Aorta (tissue), 5 donors: ENCODE measurements around the gene OBI1. TPM values are rescaled to one million over a fixed set of nuclear protein-coding genes. Genes with fewer than 3 reads are reported as not detected.
A peak's percentile ranks its signal among the peaks of the same experiment; 100 is the strongest.

Experiments used
- ATAC-seq: fragments of 200-7000 bp; cut with Tn5 transposase; one replicate; pipeline ENCODE4 v1.9.1; 2022; ENCODE audit warnings: moderate library complexity; ENCODE audit not compliant: low FRiP score
- DNase-seq, 2 donors: peaks; one replicate each; pipeline ENCODE4 v3.0.0-alpha.2; 2020
- H3K27ac ChIP-seq, 2 donors: one replicate each; pipeline ENCODE4 v1.5.1; 2013; ENCODE audit warnings: low read length in 2 of 2, mild to moderate bottlenecking in 2 of 2, moderate library complexity in 2 of 2, control low read depth in 1 of 2, inconsistent platforms in 1 of 2, low read depth in 1 of 2
- H3K27me3 ChIP-seq, 2 donors: one replicate each; pipeline ENCODE4 v1.6.1; 2013; ENCODE audit warnings: control low read depth in 1 of 2, low read length in 1 of 2, mild to moderate bottlenecking in 1 of 2, moderate library complexity in 1 of 2; ENCODE audit not compliant: insufficient read depth in 2 of 2, control insufficient read depth in 1 of 2
- H3K36me3 ChIP-seq, 2 donors: one replicate each; pipeline ENCODE4 v1.6.1; 2013; ENCODE audit warnings: control low read depth in 1 of 2, low read length in 1 of 2, mild to moderate bottlenecking in 1 of 2; ENCODE audit not compliant: insufficient read depth in 2 of 2, control insufficient read depth in 1 of 2
- H3K4me1 ChIP-seq, 2 donors: one replicate each; pipeline ENCODE4 v1.6.1; 2013; ENCODE audit warnings: low read length in 2 of 2, control low read depth in 1 of 2, mild to moderate bottlenecking in 1 of 2, moderate library complexity in 1 of 2; ENCODE audit not compliant: insufficient read depth in 2 of 2, control insufficient read depth in 1 of 2
- H3K4me3 ChIP-seq, 2 donors: one replicate each; pipeline ENCODE4 v1.5.1; 2013; ENCODE audit warnings: low read length in 2 of 2, control low read depth in 1 of 2, mild to moderate bottlenecking in 1 of 2
- H3K9me3 ChIP-seq: one replicate; pipeline ENCODE4 v1.6.1; 2013; ENCODE audit warnings: mild to moderate bottlenecking, low read length; ENCODE audit not compliant: control insufficient read depth
- WGBS, 2 donors: extraction: QIAGEN DNeasy Blood & Tissue Kit; methylation state at CpG; one replicate each; pipeline ENCODE4 v1.1.7; 2013; 5-methylcytosine and 5-hydroxymethylcytosine counted together
- intact Hi-C, 2 donors: fragments of 100-400 bp; cut with DNase I; formaldehyde crosslinking; loops; one replicate each; pipeline versions ENCODE4 v1.14.2 to v1.15.0; 2022
- polyA plus RNA-seq, 2 donors: library from polyadenylated mRNA; stranded (reverse); fragments of 200-250 nt; gene quantifications; one replicate each; pipeline ENCODE4 v1.2.3, GENCODE V29; 2013
- total RNA-seq, 2 donors: library from RNA; stranded (reverse); fragmentation: NEBNext Ultra II Directional; extraction: Animal tissue kit (Norgen Biotek cat#: 25700); gene quantifications; one replicate each; pipeline ENCODE4 v1.2.1, GENCODE V29; 2021
- donor health status: healthy with polysubstance abuse.
- donor health status: Bipolar disorder and iron deficiency.
- donor health status: DM: no; HTN: no; CAD: no.
- donor health status: DM: no; HTN: no; CAD: no.
- donor health status: DM: yes; HTN: yes; CAD: no.

Gene OBI1
- total and polyA plus RNA-seq, 4 donors = 3.7 to 10.7 (median 6.6) TPM

DNA sequence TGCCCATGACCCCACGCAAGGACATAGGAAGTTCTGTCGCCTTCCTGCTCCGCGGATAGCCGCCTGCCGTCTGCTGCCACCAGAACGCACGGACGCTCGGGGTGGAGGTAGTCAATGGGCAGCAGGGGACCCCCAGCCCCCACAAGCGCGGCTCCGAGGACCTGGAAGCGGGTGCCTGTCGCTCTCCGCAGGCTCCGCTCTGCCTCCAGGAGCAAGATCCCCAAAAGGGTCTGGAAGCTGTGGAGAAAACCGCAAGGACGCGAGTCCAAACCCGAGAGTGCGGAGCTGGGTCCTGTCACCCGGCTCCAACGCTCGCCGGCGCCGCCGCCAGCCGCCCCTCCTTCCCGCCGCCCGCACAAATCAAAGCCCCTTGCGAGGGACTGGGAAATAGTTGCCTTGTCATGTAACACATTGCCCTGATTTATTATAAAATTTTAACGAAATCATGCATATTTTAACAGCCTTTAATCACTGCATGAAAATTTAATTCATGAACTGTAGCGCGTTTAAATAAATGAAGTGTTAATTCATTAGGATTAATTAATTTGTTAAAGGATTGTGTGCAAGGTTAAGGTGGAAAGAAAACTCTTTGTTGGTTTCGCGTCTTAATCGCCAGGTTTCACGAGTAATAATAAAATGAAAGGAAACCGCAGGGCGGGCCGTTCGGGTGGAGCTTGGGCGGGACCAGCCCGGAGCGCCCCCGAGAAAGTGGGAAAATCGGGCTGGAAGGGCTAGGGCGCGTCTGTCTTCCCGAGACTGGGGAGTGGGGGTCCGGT is 50.1 kb downstream of the OBI1 start:
- intact Hi-C loops = loop anchor here in 1 of 2 donors (10.0 kb wide), 1 partner anchor 46 kb away; the partner anchor contains the start of gene OBI1
- WGBS, 2 donors = 2 to 3% methylated on average over 53 to 54 of the region's 54 CpGs
- no peak overlapping the region for H3K27ac ChIP-seq
- H3K27me3 ChIP-seq = peaks cover 0 to 1% of the 10 kb centered on the region in 2 donors
- ATAC-seq (peak; percentile 31), DNase-seq (peak in 1 of 2 donors; percentile 70)
- peak overlapping the region; percentile 18 to 45 for H3K4me3 ChIP-seq
- H3K36me3 ChIP-seq = no peaks in the 10 kb centered on the region
- H3K9me3 ChIP-seq = no peaks in the 10 kb centered on the region
- H3K4me1 ChIP-seq = no peaks in the 10 kb centered on the region

DNA sequence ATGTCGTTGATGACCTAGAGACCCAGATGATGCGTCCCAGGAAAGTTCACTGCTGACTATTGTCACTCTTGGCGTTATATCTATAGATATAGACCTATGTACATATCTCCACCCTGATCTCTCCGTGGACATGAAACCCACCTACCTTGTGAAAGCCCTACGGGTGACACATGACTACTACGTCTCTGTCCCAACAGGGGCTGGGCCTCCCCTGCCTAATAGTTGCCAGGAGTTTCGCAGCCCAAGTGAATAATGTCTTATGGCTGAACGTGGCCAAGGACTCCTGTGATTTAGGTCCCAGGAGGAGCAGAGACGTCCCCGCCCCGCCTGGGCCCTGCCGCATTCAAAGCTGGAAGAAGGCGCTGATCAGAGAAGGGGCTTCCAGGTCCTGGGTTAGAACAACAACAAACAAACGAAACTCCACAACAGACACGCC is 50.7 kb downstream of the OBI1 start:
- intact Hi-C loops = loop anchor here in 1 of 2 donors (10.0 kb wide), 1 partner anchor 47 kb away; the partner anchor contains the start of gene OBI1
- WGBS, 2 donors = 11 to 13% methylated on average over 15 of the region's 15 CpGs
- H3K4me3 ChIP-seq = peak overlapping the region in 1 of 2 donors; percentile 45
- no peak overlapping the region for H3K27ac ChIP-seq
- no peak for ATAC-seq
- no peak for DNase-seq
- no peaks in the 10 kb centered on the region for H3K9me3 ChIP-seq
- peaks cover 0 to 1% of the 10 kb centered on the region in 2 donors for H3K27me3 ChIP-seq
- no peaks in the 10 kb centered on the region for H3K36me3 ChIP-seq
- no peaks in the 10 kb centered on the region for H3K4me1 ChIP-seq

DNA sequence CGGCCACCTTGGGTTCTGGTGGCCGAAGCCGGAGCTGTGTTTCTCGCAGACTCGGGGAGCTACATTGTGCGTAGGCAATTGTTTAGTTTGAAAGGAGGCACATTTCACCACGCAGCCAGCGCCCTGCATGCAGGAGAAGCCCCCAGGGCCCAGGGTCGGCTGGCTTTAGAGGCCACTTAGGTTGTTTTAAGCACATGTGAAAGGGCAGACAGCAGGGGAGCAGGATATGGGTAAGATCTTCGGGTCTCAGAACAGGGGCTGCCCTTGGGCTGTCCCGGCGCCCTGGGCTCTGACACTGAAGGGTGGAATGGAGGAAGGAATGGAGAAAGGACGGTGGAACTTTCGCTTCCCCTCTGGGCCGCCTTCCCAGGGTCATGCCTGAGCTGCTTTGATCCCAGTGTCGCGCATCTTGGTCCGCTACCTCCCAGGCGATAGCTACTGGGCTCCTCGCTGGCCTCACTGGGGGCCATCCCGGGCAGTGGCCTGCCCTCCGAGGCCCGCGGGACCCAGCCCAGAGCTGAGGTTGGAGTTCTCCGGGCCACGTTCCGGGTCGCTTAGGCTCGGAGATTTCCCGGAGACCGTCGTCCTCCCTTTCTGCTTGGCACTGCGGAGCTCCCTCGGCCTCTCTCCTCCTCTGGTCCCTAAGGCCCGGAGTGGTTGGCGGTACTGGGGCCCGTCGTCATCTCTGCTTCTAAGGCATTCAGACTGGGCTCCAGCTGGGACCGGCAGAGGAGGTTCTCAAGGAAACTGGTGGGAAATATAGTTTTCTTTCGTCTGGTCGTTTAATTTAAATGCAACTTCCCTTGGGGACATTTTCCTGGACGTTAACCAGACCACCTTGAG is 51.3 kb downstream of the OBI1 start:
- Histone ChIP-seq H3K9me3 (no peaks in the 10 kb centered on the region), H3K36me3 (no peaks in the 10 kb centered on the region), H3K27ac (no peak overlapping the region), H3K4me3 (no peak overlapping the region), H3K27me3 (peaks cover 0 to 1% of the 10 kb centered on the region in 2 donors), H3K4me1 (no peaks in the 10 kb centered on the region)
- ATAC-seq (no peak), DNase-seq (peak in 1 of 2 donors; percentile 73)
- 9 to 10% methylated on average over 41 to 42 of the region's 42 CpGs for WGBS, 2 donors
- intact Hi-C loops = loop anchor here in 1 of 2 donors (10.0 kb wide), 1 partner anchor 47 kb away; the partner anchor contains the start of gene OBI1

DNA sequence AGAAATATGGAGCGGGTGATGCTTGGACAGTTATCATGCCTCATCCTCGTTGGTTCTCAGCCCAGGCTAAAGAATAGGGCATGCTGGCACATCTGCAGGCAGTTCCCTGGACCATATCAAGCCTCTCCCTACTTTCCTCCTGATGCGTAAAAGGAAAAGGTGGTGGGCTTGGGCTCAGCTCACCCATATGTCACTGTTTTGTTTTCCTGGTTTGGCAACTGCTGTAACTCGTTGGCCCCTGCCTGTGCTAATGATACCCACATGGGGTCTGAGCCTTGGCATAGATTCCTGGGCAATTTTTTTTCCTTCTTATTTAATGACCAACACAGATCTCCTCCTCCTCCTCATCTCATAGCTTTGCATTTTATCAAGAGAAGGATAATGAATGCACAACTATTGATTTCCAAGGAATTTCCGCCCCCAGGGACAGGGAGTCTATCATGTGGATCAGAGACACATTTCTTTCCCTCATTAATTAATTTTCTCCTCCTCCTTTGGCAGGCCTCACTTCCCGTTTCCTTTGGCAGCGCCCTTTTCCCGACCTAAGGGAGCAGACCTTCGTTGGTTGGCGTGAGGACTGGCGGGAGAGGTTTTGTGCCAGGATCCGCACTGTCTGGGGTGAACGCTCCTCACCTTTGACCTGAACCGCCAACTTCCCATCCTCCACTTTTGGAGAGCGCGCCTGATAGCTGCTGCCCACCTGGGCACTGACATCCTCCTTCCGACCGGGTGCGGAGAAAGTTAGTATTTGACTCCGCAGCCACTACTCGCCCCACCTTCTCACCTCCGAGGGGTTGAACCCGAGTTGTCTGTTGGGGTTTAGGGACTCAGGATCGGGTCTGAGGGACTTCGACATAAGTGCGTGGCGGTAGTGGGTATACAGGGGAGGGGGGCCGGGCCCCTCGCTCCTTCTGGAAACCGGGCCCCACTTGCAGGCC is 52.2 kb downstream of the OBI1 start:
- DNase-seq = no peak
- Histone ChIP-seq H3K4me3 (no peak overlapping the region), H3K4me1 (no peaks in the 10 kb centered on the region), H3K27ac (no peak overlapping the region), H3K36me3 (no peaks in the 10 kb centered on the region), H3K9me3 (no peaks in the 10 kb centered on the region), H3K27me3 (peaks cover 0 to 1% of the 10 kb centered on the region in 2 donors)
- intact Hi-C loops = loop anchor here in 1 of 2 donors (10.0 kb wide), 1 partner anchor 48 kb away; the partner anchor contains the start of gene OBI1
- no peak for ATAC-seq
- WGBS, 2 donors = 11 to 14% methylated on average over 30 of the region's 30 CpGs

DNA sequence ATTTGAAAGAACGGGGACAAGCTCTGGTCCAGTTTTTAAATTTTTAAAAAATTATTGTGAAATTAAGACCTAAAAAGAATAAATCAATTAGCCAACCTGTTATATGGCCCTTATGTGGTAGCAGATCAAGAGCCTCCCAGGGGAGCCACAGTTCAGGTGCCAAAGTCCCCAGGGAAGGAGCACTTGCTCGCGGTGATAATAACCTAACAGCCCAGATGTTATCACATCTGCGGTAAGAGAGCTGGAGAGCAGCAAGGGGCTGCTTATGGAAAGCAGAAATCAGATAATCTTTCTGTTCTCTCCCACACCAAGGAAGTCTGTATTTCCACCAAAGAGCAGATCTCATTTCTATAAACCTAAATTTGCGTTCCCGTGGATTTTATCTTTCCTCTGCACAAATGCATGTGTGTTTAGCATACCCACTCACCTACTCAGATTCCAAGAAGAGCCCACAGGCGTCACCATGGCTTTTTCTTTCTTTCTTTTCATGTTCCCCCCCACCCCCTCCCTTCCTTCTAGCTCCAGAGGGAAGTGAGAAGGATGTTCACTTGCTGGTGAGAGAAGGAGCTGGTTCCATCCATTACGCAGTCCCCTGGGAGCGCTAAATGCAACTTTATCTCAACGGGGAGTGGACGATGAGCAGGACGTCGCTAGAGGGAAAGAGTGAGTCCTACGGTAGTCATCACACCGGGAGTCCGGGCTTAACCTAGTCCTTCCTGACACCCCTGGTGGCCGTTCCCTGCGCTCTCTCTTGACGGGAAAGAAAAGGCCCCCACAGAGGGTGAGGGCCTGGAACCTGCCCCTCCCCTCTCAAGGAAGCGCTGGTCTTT is 54.0 kb downstream of the OBI1 start:
- Histone ChIP-seq H3K27me3 (peaks cover 0 to 1% of the 10 kb centered on the region in 2 donors), H3K27ac (no peak overlapping the region), H3K4me1 (no peaks in the 10 kb centered on the region), H3K36me3 (no peaks in the 10 kb centered on the region), H3K4me3 (no peak overlapping the region), H3K9me3 (no peaks in the 10 kb centered on the region)
- 7 to 8% methylated on average over 20 of the region's 20 CpGs for WGBS, 2 donors
- intact Hi-C loops = loop anchor here in 1 of 2 donors (10.0 kb wide), 1 partner anchor 50 kb away; the partner anchor contains the start of gene OBI1
- no peak for ATAC-seq
- DNase-seq = no peak

DNA sequence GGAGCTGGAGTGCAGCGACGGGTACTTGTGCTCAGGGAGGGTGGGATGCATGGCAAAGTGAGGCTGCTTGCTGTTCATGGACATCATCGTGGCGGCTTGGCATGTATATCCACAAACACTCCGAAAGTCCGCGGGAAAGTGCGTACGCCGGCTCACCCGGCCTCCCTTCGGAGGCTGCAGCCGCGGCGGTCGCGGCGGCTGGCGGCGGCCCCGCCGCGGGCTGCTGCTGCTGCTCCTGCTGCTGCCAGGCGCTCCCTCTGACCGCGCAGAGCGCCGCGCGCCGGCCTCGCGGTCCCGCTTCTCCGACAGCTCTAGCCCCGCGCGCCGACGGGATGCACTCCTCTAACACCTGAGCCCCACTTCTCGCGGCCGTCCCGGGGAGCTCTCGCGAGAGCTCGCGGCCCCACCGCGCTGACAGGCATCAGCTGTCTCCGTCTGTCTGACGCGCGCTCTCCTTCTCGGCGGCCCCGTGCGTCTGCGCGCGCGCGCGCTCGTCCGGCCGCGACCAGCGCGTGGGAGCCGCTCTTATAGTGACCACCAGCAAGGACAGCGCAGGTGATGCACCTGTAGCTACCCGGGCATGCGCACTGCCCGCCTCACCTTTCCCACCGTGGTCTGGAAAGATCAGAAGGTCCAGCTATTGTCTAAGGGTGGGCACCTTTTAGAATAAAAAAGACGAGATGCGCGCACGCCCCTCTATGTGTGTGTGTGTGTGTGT is 55.6 kb downstream of the OBI1 start, which contains the start of gene POU4F1:
Gene POU4F1 (minus strand): TSS at position 313 of the 718 bp plus-strand sequence. CDS start 226 bp downstream, at position 87.
- Histone ChIP-seq H3K4me3 (no peak within 1 kb of the TSS), H3K4me1 (no peaks in the 10 kb centered on the region), H3K9me3 (no peaks in the 10 kb centered on the region), H3K36me3 (no peaks in the 10 kb centered on the region), H3K27me3 (peaks cover 0 to 1% of the 10 kb centered on the region in 2 donors), H3K27ac (no peak within 1 kb of the TSS)
- peak in 1 of 2 donors; percentile 77 for DNase-seq
- intact Hi-C loops = loop anchor here in 1 of 2 donors (10.0 kb wide), 1 partner anchor 51 kb away; the partner anchor contains the start of gene OBI1
- 1 to 2% methylated on average over 55 to 80 of the region's 80 CpGs for WGBS, 2 donors
- peak; percentile 5 for ATAC-seq
